Stimulated activated CD4-positive, alpha-beta T cell treated with anti-CD3 and anti-CD28 coated beads, Interleukin-1b, Interleukin-23, amount 100 ng/mL, for 24 hours (primary cell): ENCODE measurements around the gene RAB3IL1.
A peak's percentile ranks its signal among the peaks of the same experiment; 100 is the strongest.
"Not testable (repeated sequence)": the region's sequence is repeated elsewhere in the genome, so short reads cannot be mapped to it uniquely, and the experiment has no call there.

Experiments
- DNase-seq, 4 experiments: peaks; one replicate each; pipeline ENCODE4 v3.0.0-alpha.2; 2020; ENCODE audit warnings: low read depth in 4 of 4, low spot score in 1 of 4

Gene RAB3IL1

GRCh38 chr11:61917334-61918109 lies at the start of gene RAB3IL1:
Gene RAB3IL1, minus strand, starts transcription at chr11:61917566. Its CDS starts 199 bp downstream, at chr11:61917367.
- no peak for DNase-seq

DNA sequence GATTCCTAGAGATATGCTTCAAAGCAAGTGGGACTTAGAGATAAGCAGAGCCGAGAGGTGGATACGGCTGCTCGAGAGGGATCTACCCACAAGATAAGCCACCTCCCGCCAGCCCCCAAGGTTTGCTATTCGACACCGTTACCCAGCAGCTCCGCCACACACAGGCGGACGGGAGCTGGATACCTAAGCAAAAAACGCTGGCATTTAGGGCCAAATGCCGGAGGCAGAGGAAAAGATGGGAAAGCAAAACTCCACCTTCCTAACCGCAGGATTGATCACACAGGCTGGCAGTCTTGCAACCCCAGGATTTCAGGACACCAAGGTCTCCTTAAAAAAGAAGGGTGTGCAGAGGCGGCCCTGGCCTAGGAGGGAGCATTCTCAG lies 49.4 kb upstream of the RAB3IL1 start:
- peak in 1 of 4 experiments; percentile 9 for DNase-seq

DNA sequence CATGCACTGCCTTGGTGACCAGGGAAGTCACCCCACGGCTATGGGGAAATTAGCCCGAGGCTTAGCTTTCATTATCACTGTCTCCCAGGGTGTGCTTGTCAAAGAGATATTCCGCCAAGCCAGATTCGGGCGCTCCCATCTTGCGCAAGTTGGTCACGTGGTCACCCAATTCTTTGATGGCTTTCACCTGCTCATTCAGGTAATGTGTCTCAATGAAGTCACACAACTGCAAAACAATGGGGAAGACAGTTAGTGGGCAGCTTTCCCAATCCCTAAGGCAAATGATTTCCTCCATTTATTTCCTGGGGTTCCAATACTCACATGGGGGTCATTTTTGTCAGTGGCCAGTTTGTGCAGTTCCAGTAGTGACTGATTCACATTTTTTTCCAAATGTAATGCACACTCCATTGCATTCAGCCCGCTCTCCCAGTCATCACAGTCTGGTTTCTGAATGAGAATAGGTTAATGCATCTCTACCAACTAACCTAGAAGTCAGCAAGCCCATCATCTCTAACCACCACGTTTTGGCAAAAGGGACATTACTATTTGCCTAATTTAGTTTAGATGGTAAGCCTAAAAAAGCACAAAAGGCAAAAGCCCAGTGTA lies 47.4 kb upstream of the RAB3IL1 start:
- not testable (repeated sequence) for DNase-seq

DNA sequence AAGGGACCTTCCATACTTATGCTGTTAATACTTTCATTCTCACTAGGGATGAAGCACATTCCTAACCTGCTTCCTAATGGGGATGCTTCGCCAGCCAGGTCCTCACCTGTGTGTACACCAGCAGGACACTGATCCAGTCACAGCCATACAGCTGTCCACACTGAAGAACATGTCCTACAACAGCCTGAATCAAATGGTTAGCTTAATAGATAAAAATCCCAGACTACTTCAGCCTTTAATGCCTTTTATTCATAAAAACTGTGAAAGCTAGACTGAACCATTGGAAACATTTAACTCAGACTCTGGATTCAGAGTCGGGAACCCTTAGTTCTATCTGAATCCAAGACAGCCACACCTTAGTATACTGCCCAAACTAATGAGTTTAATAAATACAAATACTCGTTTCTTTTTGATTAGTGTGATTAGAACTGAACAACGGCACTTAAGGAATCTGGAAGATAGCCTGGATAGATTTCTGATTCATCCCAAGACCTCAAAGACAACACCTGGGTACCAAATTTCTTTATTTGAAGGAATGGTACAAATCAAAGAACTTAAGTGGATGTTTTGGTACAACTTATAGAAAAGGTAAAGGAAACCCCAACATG lies 46.8 kb upstream of the RAB3IL1 start:
- no peak for DNase-seq

DNA sequence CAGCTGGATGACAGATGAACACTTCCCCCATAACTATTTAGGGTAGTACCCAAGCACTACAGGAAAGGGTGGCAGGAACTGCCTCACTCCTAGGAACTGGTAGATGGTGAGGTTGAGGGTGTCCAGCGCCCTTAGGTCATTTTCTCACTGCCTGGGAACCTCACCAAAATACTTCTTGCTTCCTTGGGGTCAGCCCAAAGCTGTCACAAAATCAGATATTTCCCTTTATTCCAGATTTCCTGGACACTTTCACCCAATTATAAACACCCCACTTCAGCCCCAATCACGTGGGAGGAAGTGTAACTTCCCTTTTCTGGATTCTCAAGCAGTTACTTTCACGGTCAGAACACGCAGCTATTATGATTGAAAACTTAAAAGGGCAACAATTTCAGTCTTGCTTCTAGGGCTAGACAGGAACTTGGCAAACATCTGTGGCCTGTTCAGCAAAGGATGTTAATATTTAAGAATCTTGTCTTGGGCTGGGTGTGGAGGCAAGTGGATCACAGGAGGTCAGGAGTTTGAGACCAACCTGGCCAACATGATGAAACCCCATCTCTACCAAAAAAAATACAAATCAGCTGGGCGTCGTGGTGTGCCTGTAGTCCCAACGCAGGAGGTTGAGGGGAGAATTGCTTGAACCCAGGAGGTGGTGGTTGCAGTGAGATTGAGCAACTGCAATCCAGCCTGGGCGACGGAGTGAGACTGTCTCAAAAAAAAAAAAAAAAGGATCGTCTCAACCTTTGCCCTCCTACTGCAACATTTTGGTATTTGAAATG lies 46.1 kb upstream of the RAB3IL1 start:
- DNase-seq: no peak

GRCh38 chr11:61963016-61963281 lies 45.6 kb upstream of the RAB3IL1 start:
- no peak for DNase-seq

DNA sequence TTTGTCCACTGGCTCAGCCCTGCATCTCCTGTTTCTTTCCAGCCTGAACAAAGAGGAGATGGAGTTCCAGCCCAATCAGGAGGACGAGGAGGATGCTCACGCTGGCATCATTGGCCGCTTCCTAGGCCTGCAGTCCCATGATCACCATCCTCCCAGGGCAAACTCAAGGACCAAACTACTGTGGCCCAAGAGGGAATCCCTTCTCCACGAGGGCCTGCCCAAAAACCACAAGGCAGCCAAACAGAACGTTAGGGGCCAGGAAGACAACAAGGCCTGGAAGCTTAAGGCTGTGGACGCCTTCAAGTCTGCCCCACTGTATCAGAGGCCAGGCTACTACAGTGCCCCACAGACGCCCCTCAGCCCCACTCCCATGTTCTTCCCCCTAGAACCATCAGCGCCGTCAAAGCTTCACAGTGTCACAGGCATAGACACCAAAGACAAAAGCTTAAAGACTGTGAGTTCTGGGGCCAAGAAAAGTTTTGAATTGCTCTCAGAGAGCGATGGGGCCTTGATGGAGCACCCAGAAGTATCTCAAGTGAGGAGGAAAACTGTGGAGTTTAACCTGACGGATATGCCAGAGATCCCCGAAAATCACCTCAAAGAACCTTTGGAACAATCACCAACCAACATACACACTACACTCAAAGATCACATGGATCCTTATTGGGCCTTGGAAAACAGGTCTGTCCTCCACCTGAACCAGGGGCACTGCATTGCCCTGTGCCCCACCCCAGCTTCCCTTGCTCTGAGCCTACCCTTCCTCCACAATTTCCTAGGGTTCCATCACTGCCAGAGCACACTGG lies 45.0 kb upstream of the RAB3IL1 start:
- no peak for DNase-seq

- no peak for DNase-seq
Measured at GRCh38 chr11:61961570-61962212, 44.3 kb upstream of the RAB3IL1 start.

GRCh38 chr11:61960532-61960931 lies 43.2 kb upstream of the RAB3IL1 start:
- no peak for DNase-seq

DNA sequence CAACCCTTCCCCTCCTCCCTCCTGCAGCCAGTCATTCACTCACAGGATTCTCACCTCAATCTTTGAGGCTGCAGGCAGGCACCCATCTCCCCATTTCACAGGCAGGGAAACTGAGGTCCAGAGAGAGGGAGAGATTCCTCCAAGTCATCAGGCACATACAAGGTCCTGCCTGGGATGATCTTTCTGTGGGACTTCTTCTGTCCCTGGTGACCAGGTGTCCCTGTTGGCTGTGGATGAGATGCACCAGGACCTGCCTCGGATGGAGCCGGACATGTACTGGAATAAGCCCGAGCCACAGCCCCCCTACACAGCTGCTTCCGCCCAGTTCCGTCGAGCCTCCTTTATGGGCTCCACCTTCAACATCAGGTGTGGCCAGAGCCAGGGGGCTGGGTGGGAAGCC lies 42.3 kb upstream of the RAB3IL1 start:
- DNase-seq: no peak

- DNase-seq: no peak
Measured at GRCh38 chr11:61959114-61959513, 41.7 kb upstream of the RAB3IL1 start.

GRCh38 chr11:61958590-61958989 lies 41.2 kb upstream of the RAB3IL1 start:
- no peak for DNase-seq

- DNase-seq: no peak
Measured at GRCh38 chr11:61957021-61957770, 39.8 kb upstream of the RAB3IL1 start.

- no peak for DNase-seq
Measured at GRCh38 chr11:61956191-61957020, 39.0 kb upstream of the RAB3IL1 start.

GRCh38 chr11:61955422-61956135 lies 38.2 kb upstream of the RAB3IL1 start:
- no peak for DNase-seq

- no peak for DNase-seq
Measured at GRCh38 chr11:61954851-61955421, 37.6 kb upstream of the RAB3IL1 start.

DNA sequence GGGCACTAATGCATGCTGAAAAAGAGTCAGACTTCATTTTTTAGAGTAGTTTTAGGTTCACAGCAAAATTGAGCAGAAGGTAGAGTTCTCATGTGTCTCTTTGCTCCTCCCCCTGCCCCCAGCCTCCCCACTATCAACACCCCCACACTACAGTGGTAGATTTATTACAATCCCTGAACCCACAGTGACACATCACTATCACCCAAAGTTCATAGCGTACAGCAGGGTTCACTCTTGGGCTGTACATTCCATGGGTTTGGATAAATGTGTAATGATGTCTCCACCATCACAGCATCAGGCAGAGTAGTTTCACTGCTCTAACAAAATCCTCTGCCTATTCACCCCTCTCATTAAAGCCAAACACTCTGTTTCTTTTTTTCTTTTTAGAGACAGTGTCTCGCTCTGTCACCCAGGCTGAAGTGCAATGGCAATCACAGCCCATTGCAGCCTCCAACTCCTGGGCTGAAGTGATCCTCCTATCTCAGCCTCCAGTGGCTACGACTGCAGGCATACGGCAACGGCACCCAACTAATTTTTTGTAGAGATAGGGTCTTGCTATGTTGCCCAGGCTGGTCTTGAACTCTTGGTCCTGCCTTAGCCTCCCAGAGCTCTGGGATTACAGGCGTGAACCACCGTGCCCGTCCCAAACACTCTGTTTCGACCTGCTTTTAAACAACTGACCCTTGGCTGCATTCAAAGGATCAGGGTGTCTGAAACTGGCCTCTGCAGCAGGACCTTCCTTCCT lies 36.9 kb upstream of the RAB3IL1 start:
- no peak for DNase-seq
